Spinal cord (tissue), 10 donors: ENCODE results near the gene PRDX3. TPM values are rescaled to one million over a fixed set of nuclear protein-coding genes. Genes with fewer than 3 reads are reported as not detected.
"Not testable (repeated sequence)": the region's sequence is repeated elsewhere in the genome, so short reads cannot be mapped to it uniquely, and the experiment has no call there.

Experiments
- DNase-seq, 6 donors: peaks; one replicate each; pipeline versions ENCODE4 v3.0.0 to v3.0.0-alpha.2; 2013 to 2015; ENCODE audit warnings: low spot score in 6 of 6, low read depth in 4 of 6
- H3K27ac ChIP-seq: one replicate; pipeline ENCODE4 v1.5.1; 2013; ENCODE audit warnings: low read depth, low read length, control low read depth
- H3K27me3 ChIP-seq: one replicate; pipeline ENCODE4 v1.6.1; 2013; ENCODE audit warnings: low read length; ENCODE audit not compliant: control insufficient read depth, insufficient read depth
- H3K36me3 ChIP-seq: one replicate; pipeline ENCODE4 v1.6.1; 2013; ENCODE audit warnings: low read length; ENCODE audit not compliant: control insufficient read depth, insufficient read depth
- H3K4me1 ChIP-seq: one replicate; pipeline ENCODE4 v1.6.1; 2013; ENCODE audit warnings: low read length; ENCODE audit not compliant: control insufficient read depth, insufficient read depth
- H3K4me3 ChIP-seq: one replicate; pipeline ENCODE4 v1.5.1; 2013; ENCODE audit warnings: low read depth, low read length, control low read depth
- H3K9me3 ChIP-seq: one replicate; pipeline ENCODE4 v1.6.1; 2013; ENCODE audit warnings: low read length; ENCODE audit not compliant: control insufficient read depth, insufficient read depth
- WGBS: methylation state at CpG from one replicate; pipeline ENCODE4 v1.1.5; 2013; ENCODE audit warnings: missing lambda C conversion rate; ENCODE audit not compliant: insufficient coverage; 5-methylcytosine and 5-hydroxymethylcytosine counted together
- polyA plus RNA-seq, 2 donors: library from polyadenylated mRNA; unstranded; fragments of 120-200 nt; gene quantifications; one replicate each; pipeline ENCODE4 v1.2.1, GENCODE V29; 2013; ENCODE audit not compliant: insufficient read length in 2 of 2
- total RNA-seq, 2 donors: library from RNA; depleted of rRNA in 1 of 2; stranded (reverse); fragments of 120-200 nt in 1 of 2; fragments of >200 nt in 1 of 2; gene quantifications; one replicate each; pipeline versions ENCODE4 v1.2.3 to v1.2.4, GENCODE V29; 2013 to 2014
- donor health status: healthy.

The PRDX3 gene
- total and polyA plus RNA-seq, 4 donors = 144 to 197 (median 168) TPM

GRCh38 chr10:119191881-119192280, 13.3 kb upstream of the PRDX3 start:
- WGBS = 93% methylated on average over 3 of the region's 4 CpGs
- Histone ChIP-seq H3K27me3 (no peaks in the 10 kb centered on the region), H3K9me3 (no peaks in the 10 kb centered on the region), H3K27ac (no peak overlapping the region), H3K4me3 (no peak overlapping the region), H3K4me1 (no peaks in the 10 kb centered on the region), H3K36me3 (no peaks in the 10 kb centered on the region)
- no peak for DNase-seq

DNA sequence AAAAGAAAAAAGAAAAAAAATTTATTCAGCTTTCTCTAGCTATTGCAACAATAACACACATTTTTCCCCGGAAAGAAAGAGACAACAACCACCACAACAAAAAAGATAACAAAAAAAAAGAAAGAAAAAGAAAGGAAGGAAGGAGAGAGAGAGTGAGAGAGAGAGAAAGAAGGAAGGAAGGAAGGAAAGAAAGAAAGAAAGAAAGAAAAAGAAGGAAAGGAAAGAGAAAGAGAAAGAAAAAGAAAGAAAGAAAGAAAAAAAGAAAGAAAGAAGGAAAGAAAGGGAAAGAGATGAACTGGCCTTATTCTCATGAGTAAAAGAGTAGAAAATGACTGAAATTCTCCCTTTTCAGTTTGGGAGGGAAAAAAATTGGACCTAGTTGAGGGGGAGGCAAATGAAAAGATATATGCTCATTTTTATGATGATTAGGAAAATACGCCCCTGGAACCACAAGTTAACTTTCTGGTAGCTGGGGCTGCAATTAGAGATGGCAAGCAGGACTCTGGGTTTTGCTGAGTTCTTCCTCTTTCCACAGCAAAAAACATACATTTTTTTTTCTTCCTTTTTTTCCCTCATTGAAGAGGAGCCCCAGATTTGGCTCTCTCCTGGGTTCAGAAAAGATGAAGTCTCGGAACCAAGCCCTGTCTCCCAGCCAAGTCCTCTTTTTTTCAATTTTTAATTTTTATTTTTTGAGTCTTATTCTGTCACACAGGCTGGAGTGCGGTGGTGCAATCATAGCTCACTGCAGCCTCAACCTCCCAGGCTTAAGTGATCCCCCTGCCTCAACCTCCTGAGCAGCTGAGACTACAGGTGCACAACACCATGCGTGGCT, 12.6 kb upstream of the PRDX3 start:
- Histone ChIP-seq H3K36me3 (no peaks in the 10 kb centered on the region), H3K27me3 (no peaks in the 10 kb centered on the region), H3K4me3 (no peak overlapping the region), H3K4me1 (no peaks in the 10 kb centered on the region), H3K9me3 (no peaks in the 10 kb centered on the region), H3K27ac (no peak overlapping the region)
- no peak for DNase-seq
- WGBS = 25% methylated on average over 2 of the region's 5 CpGs

DNA sequence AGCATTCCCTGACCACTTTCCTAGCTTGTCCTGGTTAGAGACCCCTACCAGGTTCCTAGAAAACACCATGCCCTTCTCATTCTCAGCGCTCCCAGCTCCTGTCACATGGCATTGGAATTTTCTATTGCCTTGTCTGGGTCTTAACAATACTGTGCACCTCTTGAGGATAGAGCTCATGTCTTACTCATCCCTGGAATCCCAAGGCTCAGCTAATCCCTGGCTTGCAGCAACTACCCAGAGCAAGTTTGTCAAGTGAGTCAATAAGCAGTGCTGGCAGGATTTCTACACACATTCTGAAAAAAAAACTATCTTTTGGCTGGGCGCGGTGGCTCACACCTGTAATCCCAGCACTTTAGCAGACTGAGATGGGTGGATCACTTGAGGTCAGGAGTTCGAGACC, 11.7 kb upstream of the PRDX3 start:
- no peak overlapping the region for H3K27ac ChIP-seq
- no peaks in the 10 kb centered on the region for H3K4me1 ChIP-seq
- 95% methylated on average over 4 of the region's 4 CpGs for WGBS
- no peaks in the 10 kb centered on the region for H3K36me3 ChIP-seq
- no peak overlapping the region for H3K4me3 ChIP-seq
- no peaks in the 10 kb centered on the region for H3K9me3 ChIP-seq
- H3K27me3 ChIP-seq = no peaks in the 10 kb centered on the region
- no peak for DNase-seq

DNA sequence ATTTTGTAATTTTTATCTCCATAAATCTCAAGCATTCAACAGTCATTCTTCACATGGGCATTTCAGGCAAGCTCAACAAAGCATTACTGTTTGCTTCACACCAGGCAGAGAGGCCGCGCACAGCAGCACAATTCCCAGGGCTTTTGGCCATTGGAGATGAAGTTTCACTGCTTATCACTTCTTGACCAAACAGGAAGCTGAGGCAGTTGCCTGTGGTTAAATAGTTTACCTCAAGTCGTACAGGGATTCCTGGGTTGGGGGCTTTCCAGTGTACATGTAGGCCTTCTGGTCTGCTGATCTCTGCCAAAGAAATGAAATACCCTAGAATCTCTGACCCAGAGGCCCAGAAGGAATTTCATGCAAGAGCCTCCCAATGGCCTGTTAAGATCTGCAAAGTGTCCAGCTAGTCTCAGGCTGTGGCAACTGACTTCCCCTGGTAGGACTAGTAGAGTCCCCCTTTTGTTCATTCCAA, 11.2 kb upstream of the PRDX3 start:
- Histone ChIP-seq H3K27ac (peak overlapping the region; percentile 43), H3K36me3 (no peaks in the 10 kb centered on the region), H3K27me3 (no peaks in the 10 kb centered on the region), H3K9me3 (no peaks in the 10 kb centered on the region), H3K4me1 (no peaks in the 10 kb centered on the region), H3K4me3 (no peak overlapping the region)
- DNase-seq = no peak
- 43% methylated on average over 3 of the region's 3 CpGs for WGBS

DNA sequence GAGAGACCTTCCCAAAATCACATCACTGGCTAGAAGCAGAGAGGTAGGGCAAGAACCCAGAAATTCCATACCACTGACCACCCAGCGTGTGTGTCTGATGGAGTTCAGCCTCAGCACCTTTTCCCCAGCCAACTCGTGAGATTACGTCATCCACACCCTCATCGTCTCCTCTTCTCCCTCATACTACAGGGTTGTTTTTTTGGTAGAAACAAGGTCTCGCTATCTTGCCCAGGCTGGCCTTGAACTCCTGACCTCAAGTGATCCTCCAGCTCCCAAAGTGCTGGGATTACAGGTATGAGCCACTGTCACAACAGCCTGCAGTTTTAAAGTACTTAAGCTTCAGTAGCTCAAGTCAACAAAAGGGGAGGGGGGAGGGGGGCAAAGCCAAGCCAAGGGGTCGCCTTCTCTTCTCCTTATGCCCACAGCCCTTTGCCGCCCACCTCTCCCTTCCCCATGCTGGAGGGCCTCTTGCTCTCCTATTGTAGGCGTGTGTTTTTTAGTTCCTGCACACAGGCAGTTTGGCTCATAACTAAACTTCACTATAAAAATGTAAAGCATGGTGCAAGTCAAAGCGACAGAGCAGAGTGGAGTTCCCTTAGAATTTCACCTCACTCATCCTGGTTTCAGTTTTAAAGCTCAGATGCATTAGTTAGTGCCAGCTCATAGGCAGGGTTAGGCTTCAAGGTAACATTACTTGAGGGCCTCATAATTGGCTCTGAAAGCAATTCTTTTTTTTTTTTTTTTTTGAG, 5.2 kb upstream of the PRDX3 start:
- WGBS = 83% methylated on average over 1 of the region's 9 CpGs
- no peak overlapping the region for H3K4me3 ChIP-seq

DNA sequence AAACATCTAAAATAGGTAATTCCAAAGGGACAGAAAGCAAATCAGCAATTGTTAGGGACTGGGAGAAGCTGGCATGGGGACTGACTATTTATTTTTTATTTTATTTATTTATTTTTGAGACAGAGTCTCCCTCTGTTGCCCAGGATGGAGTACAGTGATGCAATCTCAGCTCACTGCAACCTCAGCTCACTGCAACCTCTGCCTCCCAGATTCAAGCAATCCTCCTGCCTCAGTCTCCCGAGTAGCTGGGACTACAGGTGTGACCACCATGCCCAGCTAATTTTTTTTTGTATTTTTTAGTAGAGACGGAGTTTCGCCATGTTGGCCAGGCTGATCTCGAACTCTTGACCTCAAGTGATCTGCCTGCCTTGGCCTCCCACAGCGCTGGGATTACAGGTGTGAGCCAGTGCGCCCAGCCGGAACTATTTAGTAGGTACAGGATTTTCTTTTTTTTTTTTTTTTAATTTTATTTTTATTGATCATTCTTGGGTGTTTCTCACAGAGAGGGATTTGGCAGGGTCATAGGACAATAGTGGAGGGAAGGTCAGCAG, 2.3 kb upstream of the PRDX3 start:
- WGBS = 93% methylated on average over 2 of the region's 7 CpGs
- not testable (repeated sequence) for H3K4me3 ChIP-seq

More for the DNA sequence above, 5.2 kb upstream of the PRDX3 start:
- Histone ChIP-seq H3K27me3 (no peaks in the 10 kb centered on the region), H3K36me3 (no peaks in the 10 kb centered on the region), H3K27ac (no peak overlapping the region), H3K9me3 (no peaks in the 10 kb centered on the region), H3K4me1 (peaks cover 7% of the 10 kb centered on the region)
- no peak for DNase-seq

DNA sequence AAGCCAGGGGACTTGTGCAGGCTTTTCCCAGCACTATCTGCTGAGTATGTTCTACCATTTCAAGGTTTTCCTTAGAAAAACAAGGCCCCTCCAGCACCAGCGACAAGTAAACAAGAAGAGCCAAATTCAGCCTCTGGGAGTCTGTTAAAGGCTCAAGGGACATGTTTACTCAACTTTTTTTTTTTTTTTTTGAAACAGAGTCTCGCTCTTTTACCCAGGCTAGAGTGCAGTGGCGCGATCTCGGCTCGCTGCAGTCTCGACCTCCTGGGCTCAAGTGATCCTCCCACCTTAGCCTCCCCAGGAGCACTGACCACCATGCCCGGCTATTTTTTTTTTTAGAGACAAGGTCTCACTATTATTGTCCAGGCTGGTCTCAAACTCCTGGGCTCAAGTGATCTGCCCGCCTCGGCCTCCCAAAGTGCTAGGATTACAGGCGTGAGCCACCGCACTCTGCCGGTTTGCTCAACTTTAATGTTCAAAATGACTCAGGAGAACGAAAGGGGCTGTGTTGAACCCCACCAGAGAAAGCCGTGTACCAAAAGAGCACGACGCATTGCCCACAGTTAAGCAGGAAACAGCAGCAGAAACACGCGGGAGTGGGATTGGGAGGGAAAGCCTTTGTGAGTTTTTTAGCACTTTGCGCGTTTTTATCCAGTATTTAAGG, 772 bp downstream of the PRDX3 start:
- Histone ChIP-seq H3K27me3 (no peaks in the 10 kb centered on the region), H3K4me1 (peaks cover 21% of the 10 kb centered on the region), H3K36me3 (peaks cover 22% of the 10 kb centered on the region), H3K27ac (peak overlapping the region; percentile 99), H3K4me3 (peak overlapping the region; percentile 96), H3K9me3 (no peaks in the 10 kb centered on the region)
- no peak for DNase-seq
- 20% methylated on average over 19 of the region's 21 CpGs for WGBS

More for the DNA sequence above, 2.3 kb upstream of the PRDX3 start:
- H3K9me3 ChIP-seq, H3K27ac ChIP-seq, H3K36me3 ChIP-seq, H3K27me3 ChIP-seq, DNase-seq: not testable (repeated sequence)
- H3K4me1 ChIP-seq = peaks cover 17% of the 10 kb centered on the region

- WGBS = no CpG with 5 or more reads among the region's 6 CpGs
- Histone ChIP-seq H3K27ac (no peak overlapping the region), H3K27me3 (no peaks in the 10 kb centered on the region), H3K4me1 (peaks cover 21% of the 10 kb centered on the region), H3K36me3 (peaks cover 31% of the 10 kb centered on the region), H3K9me3 (no peaks in the 10 kb centered on the region), H3K4me3 (no peak overlapping the region)
- no peak for DNase-seq
These were observed 2.4 kb downstream of the PRDX3 start for GRCh38 chr10:119176166-119176565.

- no peak overlapping the region for H3K4me3 ChIP-seq
- no peak overlapping the region for H3K27ac ChIP-seq
- 40% methylated on average over 1 of the region's 2 CpGs for WGBS
- DNase-seq = no peak
- peaks cover 48% of the 10 kb centered on the region for H3K36me3 ChIP-seq
- no peaks in the 10 kb centered on the region for H3K9me3 ChIP-seq
- H3K4me1 ChIP-seq = peaks cover 15% of the 10 kb centered on the region
- H3K27me3 ChIP-seq = no peaks in the 10 kb centered on the region
These were observed 4.5 kb downstream of the PRDX3 start for GRCh38 chr10:119174109-119174508.
